Heart left ventricle (tissue), 16 donors: Measurements from ENCODE around the gene PPP1R12C. TPM values are rescaled to one million over a fixed set of nuclear protein-coding genes. Genes with fewer than 3 reads are reported as not detected.

Experiments
- ATAC-seq, 4 donors: fragments of 200-7000 bp; cut with Tn5 transposase; one replicate each; pipeline ENCODE4 v1.9.1; 2020 to 2022; ENCODE audit warnings: moderate library complexity in 4 of 4, mild to moderate bottlenecking in 3 of 4, moderate number of reproducible peaks in 1 of 4
- DNase-seq, 5 donors: peaks; one replicate each; pipeline ENCODE4 v3.0.0-alpha.2; 2020
- H3K27ac ChIP-seq, 12 donors: fragments of 200-600 bp; sonication (generic) in 4 of 12; one replicate each; pipeline versions ENCODE4 v1.5.0 to v1.8.0; 2016 to 2022; ENCODE audit warnings: mild to moderate bottlenecking in 2 of 12
- H3K27me3 ChIP-seq, 9 donors: fragments of 200-600 bp; sonication (generic) in 2 of 9; one replicate each; pipeline versions ENCODE4 v1.5.1 to v1.8.0; 2016 to 2022; ENCODE audit warnings: mild to moderate bottlenecking in 3 of 9
- H3K36me3 ChIP-seq, 9 donors: fragments of 200-600 bp; sonication (generic) in 2 of 9; one replicate each; pipeline versions ENCODE4 v1.5.0 to v1.8.0; 2018 to 2022; ENCODE audit warnings: mild to moderate bottlenecking in 2 of 9
- H3K4me1 ChIP-seq, 12 donors: fragments of 200-600 bp; sonication (generic) in 4 of 12; one replicate each; pipeline versions ENCODE4 v1.5.0 to v1.8.0; 2016 to 2022; ENCODE audit warnings: mild to moderate bottlenecking in 3 of 12
- H3K4me3 ChIP-seq, 12 donors: fragments of 200-600 bp; sonication (generic) in 4 of 12; one replicate each; pipeline versions ENCODE4 v1.5.0 to v1.8.0; 2017 to 2022; ENCODE audit warnings: mild to moderate bottlenecking in 9 of 12, moderate library complexity in 4 of 12
- H3K9me3 ChIP-seq, 12 donors: fragments of 200-600 bp; sonication (generic) in 4 of 12; one replicate each; pipeline versions ENCODE4 v1.5.0 to v1.8.0; 2016 to 2022; ENCODE audit warnings: mild to moderate bottlenecking in 1 of 12
- POLR2A ChIP-seq, 2 donors: fragments of 450-650 bp; IDR thresholded peaks; one replicate each; pipeline ENCODE4 v1.6.1; 2017; ENCODE audit warnings: antibody characterized with exemption in 2 of 2, mild to moderate bottlenecking in 2 of 2, moderate library complexity in 2 of 2
- WGBS, 4 donors: extraction: QIAGEN DNeasy Blood & Tissue Kit in 2 of 4; methylation state at CpG; one replicate each; pipeline versions ENCODE4 v1.1.5 to v1.1.7; 2013 to 2018; 5-methylcytosine and 5-hydroxymethylcytosine counted together
- intact Hi-C, 10 donors: fragments of 100-400 bp; cut with DNase I; formaldehyde crosslinking; loops; one replicate each; pipeline versions ENCODE4 v1.11.1 to v1.14.2; 2022
- polyA plus RNA-seq, 2 donors: library from polyadenylated mRNA; stranded (reverse); fragments of 200-250 nt; gene quantifications; one replicate each; pipeline ENCODE4 v1.2.3, GENCODE V29; 2013
- total RNA-seq, 9 donors: library from RNA; depleted of rRNA in 2 of 9; stranded (reverse); fragments of >200 nt in 2 of 9; fragmentation: NEBNext Ultra II Directional in 3 of 9; extraction: Animal tissue kit (Norgen Biotek cat#: 25700) in 3 of 9; gene quantifications; one replicate each; pipeline versions ENCODE4 v1.1.0 to v1.2.4, GENCODE V29; 2016 to 2023
- TF ChIP-seq, protein P1 (sequence below), 12 donors: fragments of 200-600 bp; sonication (generic) in 4 of 12; IDR thresholded peaks; one replicate each; pipeline versions ENCODE4 v1.5.0 to v1.8.0; 2018 to 2022; ENCODE audit warnings: antibody characterized with exemption in 12 of 12, mild to moderate bottlenecking in 5 of 12
- donor health status: ischemic (EF 13 %, LVEDD 7.1; RV severe dilation, severe dysfunction).
- donor health status: healthy with polysubstance abuse.
- donor health status: DM: no; HTN: yes; CAD: no.
- donor health status: DM: no; HTN: no; CAD: no.
- donor health status: ischemic (EF 25% LVEDD 6.9; RV normal size, moderate dysfunction).
- donor health status: ischemic (EF 25% LVEDD 5.7; RV mildly dilated, moderate dysfunction).
- donor health status: healthy.
- donor health status: DM: yes; HTN: yes; CAD: no.
- donor health status: ischemic (EF 35%, LVEDD 5.7; RV mildly dilated, moderate dysfunction).
- donor health status: nonischemic (EF 11% LVEDD 7.7; RV severe dilation, severe dysfunction).
- donor health status: DM: yes; HTN: yes; CAD: no.
- donor health status: PGD.
- donor health status: ischemic (EF 29% LVEDD 5.4; RV normal size, mild dysfunction).
- donor health status: nonischemic (EF 23%, LVEDD 6.1; RV moderate dilation, normal function).

PPP1R12C gene
- total and polyA plus RNA-seq, 11 donors: 116 to 324 (median 209) TPM

DNA sequence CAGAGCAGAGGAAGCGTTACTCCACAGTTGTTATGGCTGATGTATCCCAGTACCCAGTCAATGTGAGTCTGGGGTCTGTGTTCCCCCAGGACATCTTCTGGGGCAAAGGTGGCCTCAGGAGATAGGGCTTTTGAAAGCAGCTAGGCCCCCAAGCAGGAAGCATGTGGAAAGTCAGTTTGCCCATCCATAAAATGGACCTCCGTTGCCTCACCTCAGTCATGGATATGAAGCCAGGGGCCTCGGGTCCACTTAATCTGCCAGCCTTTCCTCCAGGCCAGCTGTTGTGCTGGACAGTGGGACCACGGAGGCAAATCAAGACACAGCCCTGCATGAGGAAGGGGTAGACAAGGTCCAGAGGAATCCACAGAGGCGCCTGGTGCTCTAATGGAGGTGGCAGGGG is 38.4 kb downstream of the PPP1R12C start:
- intact Hi-C loops: no loop called here
- H3K4me1 ChIP-seq: peaks cover 0 to 34% (median 21%) of the 10 kb centered on the region in 12 donors
- peak in 2 of 5 donors; percentile 4 to 50 for DNase-seq
- H3K27ac ChIP-seq: no peak overlapping the region
- peaks cover 34 to 69% (median 47%) of the 10 kb centered on the region in 9 donors for H3K27me3 ChIP-seq
- ATAC-seq: no peak
- WGBS, 4 donors: 68 to 86% (median 74%) methylated on average over 5 of the region's 5 CpGs
- TF ChIP-seq, protein P1, sequence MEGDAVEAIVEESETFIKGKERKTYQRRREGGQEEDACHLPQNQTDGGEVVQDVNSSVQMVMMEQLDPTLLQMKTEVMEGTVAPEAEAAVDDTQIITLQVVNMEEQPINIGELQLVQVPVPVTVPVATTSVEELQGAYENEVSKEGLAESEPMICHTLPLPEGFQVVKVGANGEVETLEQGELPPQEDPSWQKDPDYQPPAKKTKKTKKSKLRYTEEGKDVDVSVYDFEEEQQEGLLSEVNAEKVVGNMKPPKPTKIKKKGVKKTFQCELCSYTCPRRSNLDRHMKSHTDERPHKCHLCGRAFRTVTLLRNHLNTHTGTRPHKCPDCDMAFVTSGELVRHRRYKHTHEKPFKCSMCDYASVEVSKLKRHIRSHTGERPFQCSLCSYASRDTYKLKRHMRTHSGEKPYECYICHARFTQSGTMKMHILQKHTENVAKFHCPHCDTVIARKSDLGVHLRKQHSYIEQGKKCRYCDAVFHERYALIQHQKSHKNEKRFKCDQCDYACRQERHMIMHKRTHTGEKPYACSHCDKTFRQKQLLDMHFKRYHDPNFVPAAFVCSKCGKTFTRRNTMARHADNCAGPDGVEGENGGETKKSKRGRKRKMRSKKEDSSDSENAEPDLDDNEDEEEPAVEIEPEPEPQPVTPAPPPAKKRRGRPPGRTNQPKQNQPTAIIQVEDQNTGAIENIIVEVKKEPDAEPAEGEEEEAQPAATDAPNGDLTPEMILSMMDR (IDR thresholded peaks at IDR 0.05): no peak
- no peak for TF ChIP-seq POLR2A (IDR thresholded peaks at IDR 0.05)
- H3K4me3 ChIP-seq: no peak overlapping the region
- no peaks in the 10 kb centered on the region for H3K9me3 ChIP-seq
- no peaks in the 10 kb centered on the region for H3K36me3 ChIP-seq

DNA sequence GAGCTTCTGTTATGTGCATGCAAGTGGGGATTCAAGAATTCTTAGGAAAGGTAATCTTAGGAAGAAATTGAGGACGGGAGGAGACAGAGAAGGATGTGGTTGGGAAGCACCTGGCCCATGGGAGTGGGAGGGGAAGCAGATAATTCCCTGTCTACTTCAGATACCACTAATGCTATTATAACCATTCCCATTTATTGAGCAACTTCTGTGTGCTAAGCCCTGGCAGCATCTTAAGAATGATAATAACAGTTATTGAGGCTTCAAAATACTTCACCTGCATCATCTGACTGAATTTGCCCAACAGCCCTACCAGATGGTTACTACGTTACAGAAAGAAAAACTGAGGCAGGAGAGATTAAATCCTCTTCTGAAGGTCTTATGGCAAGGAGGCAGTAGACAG is 40.3 kb downstream of the PPP1R12C start:
- TF ChIP-seq, protein P1 (IDR thresholded peaks at IDR 0.05): no peak
- no peak for TF ChIP-seq POLR2A (IDR thresholded peaks at IDR 0.05)
- ATAC-seq (no peak), DNase-seq (no peak)
- intact Hi-C loops: no loop called here
- Histone ChIP-seq H3K27me3 (peaks cover 18 to 56% (median 30%) of the 10 kb centered on the region in 9 donors), H3K27ac (no peak overlapping the region), H3K4me1 (peaks cover 0 to 24% (median 20%) of the 10 kb centered on the region in 12 donors), H3K36me3 (no peaks in the 10 kb centered on the region), H3K4me3 (no peak overlapping the region), H3K9me3 (peaks cover 0 to 5% (median 0%) of the 10 kb centered on the region in 12 donors)
- 71 to 83% (median 75%) methylated on average over 2 of the region's 2 CpGs for WGBS, 4 donors

DNA sequence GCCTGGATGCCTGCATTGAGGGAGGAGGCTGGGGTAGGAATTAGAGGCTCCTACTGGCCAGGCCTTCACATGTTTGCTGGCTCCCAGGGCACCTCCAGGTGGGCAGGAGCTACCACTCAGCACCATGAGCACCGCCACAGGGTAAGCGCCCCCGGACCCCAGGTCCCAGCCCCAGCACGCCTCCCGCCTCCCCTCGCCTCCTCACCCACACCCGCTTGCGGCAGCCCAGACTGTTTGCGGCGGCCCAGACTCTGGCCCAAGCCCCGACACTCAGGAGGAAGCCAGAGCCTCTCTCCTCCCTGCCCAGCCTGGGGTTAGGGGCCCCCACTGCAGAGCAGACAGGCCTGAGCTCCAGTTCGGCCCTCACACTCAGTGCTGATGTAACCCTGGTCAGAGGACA is 41.1 kb downstream of the PPP1R12C start:
- Histone ChIP-seq H3K4me1 (peaks cover 0 to 17% (median 14%) of the 10 kb centered on the region in 12 donors), H3K27me3 (peaks cover 14 to 55% (median 29%) of the 10 kb centered on the region in 9 donors), H3K27ac (no peak overlapping the region), H3K9me3 (peaks cover 0 to 5% (median 0%) of the 10 kb centered on the region in 12 donors), H3K4me3 (no peak overlapping the region), H3K36me3 (no peaks in the 10 kb centered on the region)
- intact Hi-C loops: no loop called here
- ATAC-seq (no peak), DNase-seq (no peak)
- TF ChIP-seq POLR2A (IDR thresholded peaks at IDR 0.05): no peak
- TF ChIP-seq, protein P1 (IDR thresholded peaks at IDR 0.05): no peak
- WGBS, 4 donors: 73 to 86% (median 81%) methylated on average over 3 to 12 of the region's 12 CpGs

DNA sequence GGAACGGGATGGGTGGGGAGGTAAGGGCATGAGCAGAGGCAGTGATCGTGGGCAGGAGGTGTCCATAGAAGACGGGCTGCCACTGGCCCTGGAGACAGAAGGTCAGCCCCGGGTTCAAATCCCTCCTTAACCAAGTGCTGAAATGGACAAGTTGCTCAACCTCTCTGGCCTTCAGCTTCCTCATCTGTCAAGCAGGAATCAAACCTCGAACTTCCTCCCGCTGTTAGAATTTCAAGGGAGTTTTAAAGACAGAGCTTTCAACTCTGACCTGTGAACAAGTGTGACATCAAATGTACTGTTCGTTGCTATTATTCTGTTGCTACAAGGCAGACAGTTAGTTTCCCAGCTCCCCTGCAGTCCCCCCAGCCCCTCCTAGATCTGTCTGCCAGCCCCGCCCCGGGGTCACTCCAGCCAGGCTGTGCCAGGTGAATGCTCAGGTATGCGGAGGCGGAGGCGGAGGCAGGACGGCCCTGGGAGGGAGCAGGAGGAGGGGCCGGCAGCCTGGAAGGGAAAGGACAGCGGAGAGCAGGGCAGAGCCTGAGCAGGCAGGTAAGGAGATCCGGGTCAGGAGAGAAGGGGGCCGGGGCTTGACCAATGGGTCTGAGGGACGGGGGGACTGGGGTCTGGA is 42.0 kb downstream of the PPP1R12C start, which contains the start of gene EPS8L1:
Gene EPS8L1, plus strand, starts transcription at position 499 of the 628 bp plus-strand sequence. CDS start 576 bp downstream, outside the sequence.
- Histone ChIP-seq H3K27me3 (peaks cover 13 to 50% (median 21%) of the 10 kb centered on the region in 9 donors), H3K4me1 (peaks cover 0 to 9% (median 5%) of the 10 kb centered on the region in 12 donors), H3K4me3 (no peak within 1 kb of the TSS), H3K36me3 (no peaks in the 10 kb centered on the region), H3K9me3 (peaks cover 0 to 5% (median 0%) of the 10 kb centered on the region in 12 donors), H3K27ac (no peak within 1 kb of the TSS)
- DNase-seq (peak in 1 of 5 donors; percentile 54), ATAC-seq (no peak)
- 35 to 42% (median 41%) methylated on average over 18 of the region's 18 CpGs for WGBS, 4 donors
- no peak for TF ChIP-seq POLR2A (IDR thresholded peaks at IDR 0.05)
- TF ChIP-seq, protein P1 (IDR thresholded peaks at IDR 0.05): no peak
- intact Hi-C loops: no loop called here
